A549 (cell line): ENCODE data around the gene TBL1X.

ENCODE experiments used
- CHD4 ChIP-seq: fragments of 200-600 bp; sonication (generic); IDR thresholded peaks from 2 replicates; pipeline ENCODE4 v1.6.1; 2016; ENCODE audit warnings: antibody characterized with exemption, mild to moderate bottlenecking, borderline replicate concordance
- TF ChIP-seq, protein P1 (sequence below): fragments of >200 bp; sonication (Bioruptor Twin); formaldehyde crosslinking; IDR thresholded peaks from 3 replicates; pipeline ENCODE4 v1.5.1; 2016

DNA sequence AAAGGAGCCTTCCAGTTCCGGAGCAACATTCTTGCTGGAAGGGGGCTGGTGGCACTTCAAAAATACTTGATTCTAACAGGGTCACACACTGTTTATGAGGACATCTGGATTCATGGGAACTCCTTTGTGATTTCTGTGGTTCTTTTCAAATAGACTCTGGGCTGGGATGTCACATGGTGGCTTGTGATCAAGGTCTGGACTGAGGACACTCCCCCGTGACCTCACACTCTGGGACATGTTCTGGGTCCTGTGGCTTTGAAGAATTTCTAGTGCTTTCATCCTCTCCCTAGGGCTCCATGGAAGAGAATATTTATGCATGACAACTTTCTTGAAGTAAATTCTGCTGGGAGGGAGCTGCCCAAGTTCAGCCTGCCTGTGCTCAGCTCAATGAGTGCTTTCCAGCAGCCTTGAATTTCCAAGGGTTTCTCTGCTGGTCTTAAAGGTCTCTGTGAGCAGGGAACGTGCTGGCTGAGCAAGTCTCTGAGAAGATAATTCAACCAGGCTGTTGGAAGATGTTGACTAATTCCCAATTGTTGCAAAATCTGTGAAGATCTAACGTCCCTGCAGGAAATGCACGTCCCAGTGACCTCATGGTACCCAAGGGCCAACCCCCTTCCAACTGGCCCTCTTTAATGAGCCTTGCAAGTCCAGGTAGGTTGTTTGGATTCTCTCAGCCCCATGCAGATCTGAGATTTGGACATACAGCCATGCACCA, 264.5 kb downstream of the TBL1X start:
- TF ChIP-seq, protein P1, sequence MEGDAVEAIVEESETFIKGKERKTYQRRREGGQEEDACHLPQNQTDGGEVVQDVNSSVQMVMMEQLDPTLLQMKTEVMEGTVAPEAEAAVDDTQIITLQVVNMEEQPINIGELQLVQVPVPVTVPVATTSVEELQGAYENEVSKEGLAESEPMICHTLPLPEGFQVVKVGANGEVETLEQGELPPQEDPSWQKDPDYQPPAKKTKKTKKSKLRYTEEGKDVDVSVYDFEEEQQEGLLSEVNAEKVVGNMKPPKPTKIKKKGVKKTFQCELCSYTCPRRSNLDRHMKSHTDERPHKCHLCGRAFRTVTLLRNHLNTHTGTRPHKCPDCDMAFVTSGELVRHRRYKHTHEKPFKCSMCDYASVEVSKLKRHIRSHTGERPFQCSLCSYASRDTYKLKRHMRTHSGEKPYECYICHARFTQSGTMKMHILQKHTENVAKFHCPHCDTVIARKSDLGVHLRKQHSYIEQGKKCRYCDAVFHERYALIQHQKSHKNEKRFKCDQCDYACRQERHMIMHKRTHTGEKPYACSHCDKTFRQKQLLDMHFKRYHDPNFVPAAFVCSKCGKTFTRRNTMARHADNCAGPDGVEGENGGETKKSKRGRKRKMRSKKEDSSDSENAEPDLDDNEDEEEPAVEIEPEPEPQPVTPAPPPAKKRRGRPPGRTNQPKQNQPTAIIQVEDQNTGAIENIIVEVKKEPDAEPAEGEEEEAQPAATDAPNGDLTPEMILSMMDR, result no peak
- no peak for TF ChIP-seq CHD4
